Fibroblast of the aortic adventitia (primary cell): ENCODE results near the gene PALLD. TPM values are rescaled to one million over a fixed set of nuclear protein-coding genes. Genes with fewer than 3 reads are reported as not detected.
A peak's percentile ranks its signal among the peaks of the same experiment; 100 is the strongest.

ENCODE experiments used
- DNase-seq: peaks from one replicate; pipeline ENCODE4 v3.0.0-alpha.2; 2010; ENCODE audit warnings: low read depth
- H3K4me3 ChIP-seq: 2 replicates; pipeline ENCODE4 v1.5.1; 2011; ENCODE audit warnings: low read depth, mild to moderate bottlenecking, control low read depth, low read length, moderate library complexity
- CTCF ChIP-seq: IDR thresholded peaks from 2 replicates; pipeline ENCODE4 v1.5.1; 2011; ENCODE audit warnings: mild to moderate bottlenecking, low read length, control low read depth, inconsistent platforms; ENCODE audit not compliant: insufficient read depth
- total RNA-seq: library from RNA; depleted of rRNA; stranded (reverse); fragments of >200 nt; gene quantifications from 2 replicates; pipeline ENCODE4 v1.2.3, GENCODE V29; 2012; ENCODE audit warnings: low replicate concordance

Gene PALLD
- total RNA-seq, 1 donor = 52.1 TPM

- DNase-seq = peak; percentile 50
- peak overlapping the region; percentile 45 for H3K4me3 ChIP-seq
- TF ChIP-seq CTCF = no peak
Observed at GRCh38 chr4:168847771-168848502, 351.1 kb downstream of the PALLD start.

DNA sequence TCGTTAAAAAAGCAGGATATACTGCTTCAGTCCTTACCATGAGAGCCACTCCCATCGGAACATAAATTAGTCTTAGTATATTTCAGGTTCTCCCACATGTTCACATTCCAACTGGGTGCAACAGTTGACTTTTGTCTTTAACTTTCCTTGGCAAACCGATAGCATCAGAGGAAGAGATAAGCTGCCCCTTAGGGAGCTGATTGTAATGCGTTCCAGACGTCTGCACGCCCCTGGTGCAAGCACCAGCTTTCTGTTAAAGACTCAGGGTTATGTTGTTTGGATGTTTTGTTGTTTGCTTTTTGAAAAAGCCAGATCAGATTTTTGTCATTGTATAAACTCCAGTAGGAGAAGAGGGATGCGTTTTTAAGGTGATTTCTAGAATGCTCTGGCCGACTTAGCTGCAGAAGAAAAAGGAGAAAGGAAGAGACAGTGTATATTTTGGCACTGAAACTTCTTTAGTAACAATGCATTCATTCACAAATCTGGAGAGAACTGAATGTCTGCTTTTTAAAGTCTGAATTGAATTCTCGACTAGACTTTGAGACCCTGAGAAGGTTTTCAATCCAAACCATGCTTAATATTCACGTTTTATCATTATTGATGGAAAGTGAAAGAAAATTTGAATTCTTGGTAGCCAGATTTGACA lies 352.3 kb downstream of the PALLD start:
- no peak for TF ChIP-seq CTCF
- peak overlapping the region; percentile 26 for H3K4me3 ChIP-seq
- DNase-seq = peak; percentile 81

DNA sequence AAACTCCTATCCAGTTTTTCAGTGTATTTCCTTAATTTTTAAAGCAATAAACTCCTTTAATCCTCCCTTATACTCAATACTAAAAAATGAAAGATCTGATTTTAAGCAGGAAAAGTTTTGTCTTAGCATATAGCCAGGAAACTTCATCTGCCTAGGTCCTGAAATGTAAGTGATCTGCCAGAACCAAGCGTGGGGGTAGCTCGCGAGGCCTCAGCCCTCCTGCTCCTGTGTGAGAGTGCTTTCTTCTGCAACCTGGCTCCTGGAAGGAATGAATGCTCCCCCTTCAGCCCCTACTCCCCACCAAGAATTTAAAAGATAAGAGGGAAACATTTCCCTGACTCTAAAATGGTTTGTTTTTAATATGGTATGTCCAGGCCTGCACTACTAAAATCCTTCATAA lies 353.1 kb downstream of the PALLD start:
- no peak for TF ChIP-seq CTCF
- no peak for DNase-seq
- H3K4me3 ChIP-seq = no peak overlapping the region

- no peak overlapping the region for H3K4me3 ChIP-seq
- DNase-seq = no peak
- TF ChIP-seq CTCF = no peak
Observed at GRCh38 chr4:168852387-168852786, 355.5 kb downstream of the PALLD start.

- H3K4me3 ChIP-seq = no peak overlapping the region
- no peak for TF ChIP-seq CTCF
- DNase-seq = no peak
Observed at GRCh38 chr4:168852933-168853713, 356.3 kb downstream of the PALLD start.

DNA sequence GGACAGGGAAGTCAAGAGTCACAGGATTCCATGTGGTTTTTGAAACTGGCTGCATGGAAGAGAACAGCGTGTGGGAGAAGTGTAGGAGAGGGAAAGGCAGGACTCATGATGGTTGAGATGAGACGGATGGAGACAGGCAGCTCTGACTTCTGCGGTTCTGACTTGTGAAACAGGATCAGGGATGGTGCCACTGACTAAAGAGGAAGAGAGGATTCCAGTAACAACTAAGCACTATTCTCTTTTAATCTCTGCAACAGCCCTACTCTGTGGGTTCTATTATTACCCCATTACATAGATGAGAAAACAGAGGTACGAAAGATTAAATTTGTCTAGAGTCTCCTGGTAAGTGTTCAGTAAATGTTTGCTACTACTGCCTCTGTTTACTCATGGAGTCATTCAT lies 356.9 kb downstream of the PALLD start:
- TF ChIP-seq CTCF = no peak
- DNase-seq = no peak

More for the DNA sequence above, 356.9 kb downstream of the PALLD start:
- H3K4me3 ChIP-seq = no peak overlapping the region
